ENCODE data around the gene CRHBP. TPM values are rescaled to one million over a fixed set of nuclear protein-coding genes. Genes with fewer than 3 reads are reported as not detected.
"Not testable (repeated sequence)": the region's sequence is repeated elsewhere in the genome, so short reads cannot be mapped to it uniquely, and the experiment has no call there.

Gene CRHBP
- polyA plus RNA-seq, 10 donors = 0.29 to 1.8 (median 0.47) TPM

DNA sequence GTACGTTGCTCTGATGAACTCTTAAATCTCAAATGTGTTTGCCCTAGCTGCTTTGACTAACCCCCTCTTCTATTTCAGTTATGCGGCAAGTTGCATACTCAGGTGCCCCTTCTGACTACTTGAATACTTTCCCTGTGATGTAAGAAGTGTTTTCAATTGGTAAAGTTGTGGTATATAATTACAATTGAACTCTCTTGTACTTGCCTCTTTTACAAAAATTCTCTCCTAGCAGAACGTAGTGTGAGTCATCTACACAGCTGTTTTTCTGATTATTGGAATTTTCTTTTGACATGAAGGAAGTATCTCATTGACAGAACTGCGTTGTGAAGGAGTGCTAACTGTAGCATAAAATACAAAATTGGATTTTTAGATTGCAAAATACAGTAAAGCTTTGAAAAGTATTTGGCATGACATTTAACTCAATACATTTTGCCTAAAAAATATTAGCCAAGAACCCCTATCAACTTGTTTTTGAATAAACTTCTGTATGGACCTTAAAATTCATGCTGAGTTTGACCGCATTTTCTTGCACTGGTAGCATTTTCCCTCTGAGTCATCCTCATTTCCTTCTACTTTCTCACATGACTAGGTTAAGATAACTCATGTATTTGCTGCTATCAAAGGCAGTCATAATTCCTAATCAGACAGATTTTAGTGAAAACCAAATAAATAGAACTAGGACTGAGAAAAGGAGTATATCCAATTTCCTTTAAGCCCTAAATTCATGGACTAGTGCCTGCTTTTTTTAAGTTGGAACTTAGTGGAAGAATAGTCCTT lies 6.3 kb downstream of the CRHBP start:
- peak in 2 of 3 donors; percentile 16 to 30 for DNase-seq

DNA sequence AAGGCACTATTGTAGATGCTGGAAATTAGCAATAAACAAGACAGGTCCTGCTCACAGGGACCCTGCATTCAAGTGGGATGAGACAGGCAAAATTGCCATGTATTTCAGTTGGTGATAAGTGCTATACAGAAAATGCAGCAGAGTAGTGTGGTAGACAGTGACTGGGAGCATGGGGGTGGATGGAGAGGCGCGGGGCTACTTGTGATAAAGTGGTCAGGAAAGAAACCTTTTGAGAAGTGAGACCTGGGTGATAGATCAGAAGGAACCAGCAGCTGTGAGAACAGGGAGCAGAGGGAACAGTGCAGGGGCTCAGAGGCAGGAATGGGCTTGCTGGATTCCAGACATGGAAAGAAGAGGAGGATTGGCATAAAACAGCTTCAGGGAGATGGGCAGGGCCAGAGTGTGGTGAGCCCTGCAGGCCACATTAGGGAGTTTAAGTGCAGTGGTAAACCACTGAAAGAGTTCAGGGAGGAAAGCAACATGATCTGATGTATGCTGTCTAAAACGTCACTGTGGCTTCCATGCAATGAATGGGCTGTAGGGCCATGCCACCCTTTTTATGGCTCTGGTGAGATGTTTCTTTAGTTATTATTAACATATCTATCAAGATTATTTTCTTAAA lies 7.3 kb downstream of the CRHBP start:
- no peak for DNase-seq

DNA sequence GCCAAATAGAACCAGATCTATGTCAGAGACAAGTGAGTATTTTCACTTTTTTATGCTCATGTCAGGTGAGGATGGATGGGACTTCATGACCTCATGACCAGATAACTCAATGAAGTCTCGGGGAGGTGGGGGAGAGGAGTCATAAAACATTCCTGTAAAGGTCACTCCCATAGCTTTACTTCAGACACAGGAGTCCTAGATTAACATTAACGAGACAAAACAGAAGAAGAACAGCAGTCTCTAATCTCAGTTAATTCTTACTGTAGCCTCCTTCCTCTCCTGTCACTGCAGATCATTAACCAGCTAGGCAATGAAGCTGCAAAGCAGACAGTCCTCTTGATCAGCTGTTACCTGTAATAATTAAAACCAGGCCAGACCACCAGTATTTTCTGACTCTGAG lies 11.2 kb downstream of the CRHBP start:
- no peak for DNase-seq

DNA sequence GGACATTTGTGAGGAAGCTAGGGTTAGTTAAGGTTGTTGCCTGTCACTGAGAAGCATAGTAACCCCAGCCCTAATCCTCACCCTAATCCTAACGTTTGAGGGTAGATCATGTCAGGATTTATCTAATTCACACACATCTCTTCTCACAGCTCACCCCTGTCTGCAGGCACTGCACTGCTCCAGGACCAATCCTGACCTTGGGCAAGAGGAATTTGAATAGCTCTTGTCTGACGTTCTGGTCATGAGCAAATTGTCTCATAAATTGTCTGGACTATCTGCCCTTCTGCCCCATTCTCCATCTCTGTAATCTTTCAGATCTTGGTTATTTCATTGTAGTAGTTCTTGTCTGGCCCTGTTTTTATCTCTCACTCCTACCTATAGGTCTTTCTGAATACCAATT lies 18.7 kb downstream of the CRHBP start:
- DNase-seq = no peak

DNA sequence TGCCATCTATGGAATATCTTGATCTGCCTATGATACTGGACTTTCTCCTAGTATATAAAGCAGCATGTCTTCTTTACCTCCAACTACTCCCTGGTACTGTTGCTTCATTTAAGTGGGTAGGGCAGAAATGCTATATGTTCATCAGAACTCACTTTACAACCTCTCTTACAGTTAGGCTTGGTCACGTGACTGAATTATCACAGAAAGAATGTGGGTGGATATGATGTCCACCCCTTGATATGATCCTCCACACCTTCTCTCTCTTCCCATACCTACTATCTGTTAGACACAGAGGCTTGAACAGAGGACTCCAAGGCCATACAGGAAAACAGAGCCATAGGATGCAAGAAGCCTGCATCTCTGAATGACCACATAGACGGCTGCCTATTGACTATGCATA lies 19.8 kb downstream of the CRHBP start:
- no peak for DNase-seq

DNA sequence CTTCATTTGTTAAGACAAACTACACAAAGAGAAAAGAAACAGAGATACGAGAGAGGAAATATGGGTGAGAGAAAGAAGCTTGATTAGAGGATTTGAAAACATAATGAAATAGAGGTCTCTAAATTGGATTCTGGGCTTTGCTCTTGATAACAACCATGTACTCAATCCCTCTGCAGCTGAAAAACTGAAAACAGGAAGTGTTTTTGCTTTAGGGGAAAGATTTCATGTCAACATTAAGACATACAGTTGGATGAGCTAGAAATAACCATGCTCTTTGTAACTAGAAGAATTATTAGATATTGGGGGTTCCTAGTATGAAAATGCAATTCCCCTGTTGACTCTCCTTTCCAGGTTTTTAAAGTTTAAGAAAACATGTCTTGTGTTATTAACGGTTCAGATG lies 21.9 kb downstream of the CRHBP start:
- no peak for DNase-seq

DNA sequence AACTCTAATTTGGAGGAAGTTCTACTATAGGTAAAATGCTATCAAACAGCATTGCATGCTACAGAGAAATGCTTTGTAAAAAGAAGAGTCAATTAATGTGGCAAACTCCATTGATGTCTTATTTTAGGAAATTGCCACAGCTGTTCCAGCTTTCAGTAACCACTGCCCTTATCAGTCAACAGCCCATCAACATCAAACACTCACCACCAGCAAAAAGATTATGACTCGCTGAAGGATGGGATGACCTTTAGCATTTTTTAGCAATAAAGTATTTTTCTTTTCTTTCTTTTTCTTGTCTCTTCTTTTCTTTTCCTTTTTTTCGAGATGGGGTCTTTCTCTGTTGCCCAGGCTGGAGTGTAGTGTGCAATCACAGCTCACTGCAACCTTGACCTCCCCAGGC lies 26.0 kb downstream of the CRHBP start:
- DNase-seq = no peak

DNA sequence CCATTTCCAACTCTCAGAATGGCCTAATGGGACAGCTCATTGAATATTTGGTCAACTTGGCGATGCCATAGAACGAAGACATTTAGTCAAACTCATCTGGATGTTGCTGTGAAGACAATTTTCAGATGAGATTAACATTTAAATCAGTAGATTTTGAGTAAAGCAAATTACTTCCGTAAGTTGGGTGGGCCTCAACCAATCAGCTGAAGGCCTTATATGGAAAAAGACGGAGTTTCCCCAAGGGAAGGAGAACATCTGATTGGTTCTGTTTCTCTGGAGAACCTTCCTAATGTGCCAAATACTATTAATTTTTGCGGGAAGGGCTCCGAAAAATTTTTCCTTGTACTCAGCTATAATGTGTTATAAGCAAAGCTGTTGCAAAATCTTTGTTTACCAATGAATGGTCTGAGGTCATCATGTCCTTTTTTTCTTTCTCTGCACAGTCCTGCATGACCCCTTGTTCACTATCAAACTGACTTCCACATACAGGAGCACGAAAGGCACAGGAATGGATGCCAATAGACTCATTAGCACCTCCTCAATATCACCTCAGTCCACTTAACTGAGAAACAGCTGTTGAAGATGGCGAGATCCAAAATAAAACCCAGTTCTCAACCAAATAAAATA lies 27.8 kb downstream of the CRHBP start:
- no peak for DNase-seq

DNA sequence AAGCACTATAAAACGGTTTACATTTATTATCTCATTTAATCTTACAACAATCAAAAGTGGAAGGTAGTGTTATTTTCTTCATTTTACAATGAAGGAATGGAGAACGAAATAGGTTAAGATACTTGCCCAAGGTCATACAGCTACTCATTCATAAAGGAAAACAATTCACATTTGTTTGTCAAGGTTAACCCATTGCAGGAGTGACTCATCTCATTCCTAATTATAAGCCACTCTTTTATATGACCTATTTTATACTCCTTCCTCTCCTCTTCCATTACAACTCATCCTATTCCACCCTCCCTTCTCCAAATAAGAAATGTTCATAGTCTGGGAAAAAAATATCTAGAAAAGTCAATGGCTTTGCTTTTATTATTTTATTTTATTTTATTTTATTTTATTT lies 29.6 kb downstream of the CRHBP start:
- DNase-seq = no peak

DNA sequence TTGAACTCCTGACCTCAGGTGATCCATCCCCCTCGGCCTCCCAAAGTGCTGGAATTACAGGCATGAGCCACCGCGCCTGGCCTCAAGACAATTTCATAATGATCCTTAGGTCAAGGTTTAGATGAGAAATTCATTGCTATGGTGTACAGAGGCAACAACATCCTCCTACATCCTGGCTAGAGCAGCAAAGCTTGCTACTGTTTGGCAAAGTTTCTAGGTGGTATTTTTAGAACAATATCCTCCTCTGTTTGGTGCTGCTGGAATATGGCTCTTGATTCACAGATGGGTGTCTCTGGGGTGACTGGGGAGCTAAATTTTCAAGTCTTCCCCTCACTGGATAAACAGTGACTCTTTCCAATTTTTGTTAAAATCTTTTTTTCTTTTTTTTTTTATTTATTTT lies 30.6 kb downstream of the CRHBP start:
- DNase-seq = no peak

DNA sequence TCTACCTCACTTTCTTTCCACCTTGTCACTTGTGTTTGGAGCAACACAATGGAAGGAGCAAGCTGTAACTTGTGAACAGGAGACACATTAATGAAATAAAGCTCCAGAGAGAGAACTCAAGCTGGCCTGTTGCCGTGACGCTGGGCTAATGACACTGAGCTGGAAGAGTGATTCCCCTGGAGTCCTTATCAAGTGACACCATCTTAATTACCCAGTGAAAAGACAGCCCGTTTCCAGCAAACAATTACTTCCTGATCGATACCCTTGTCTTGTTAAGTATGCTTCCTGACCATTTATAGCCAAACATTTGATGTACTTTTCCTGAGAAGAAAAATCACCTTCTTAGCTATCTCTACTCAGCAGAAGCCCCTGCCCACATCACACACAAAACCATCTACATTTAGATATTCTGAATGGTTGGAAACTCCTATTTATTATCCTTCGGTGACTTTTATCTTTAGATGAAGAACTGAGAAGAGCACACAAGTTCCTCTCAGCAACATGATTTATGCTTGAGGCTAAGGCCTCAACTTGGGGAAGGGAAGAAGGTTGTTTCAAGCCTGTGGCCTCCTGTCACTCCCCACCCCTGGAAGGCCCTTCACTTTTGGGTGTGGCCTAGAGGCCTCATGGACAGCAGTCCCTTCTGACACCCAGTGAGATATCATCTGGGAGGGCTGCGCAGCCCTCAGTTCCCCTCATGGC lies 34.1 kb downstream of the CRHBP start:
- DNase-seq = no peak

DNA sequence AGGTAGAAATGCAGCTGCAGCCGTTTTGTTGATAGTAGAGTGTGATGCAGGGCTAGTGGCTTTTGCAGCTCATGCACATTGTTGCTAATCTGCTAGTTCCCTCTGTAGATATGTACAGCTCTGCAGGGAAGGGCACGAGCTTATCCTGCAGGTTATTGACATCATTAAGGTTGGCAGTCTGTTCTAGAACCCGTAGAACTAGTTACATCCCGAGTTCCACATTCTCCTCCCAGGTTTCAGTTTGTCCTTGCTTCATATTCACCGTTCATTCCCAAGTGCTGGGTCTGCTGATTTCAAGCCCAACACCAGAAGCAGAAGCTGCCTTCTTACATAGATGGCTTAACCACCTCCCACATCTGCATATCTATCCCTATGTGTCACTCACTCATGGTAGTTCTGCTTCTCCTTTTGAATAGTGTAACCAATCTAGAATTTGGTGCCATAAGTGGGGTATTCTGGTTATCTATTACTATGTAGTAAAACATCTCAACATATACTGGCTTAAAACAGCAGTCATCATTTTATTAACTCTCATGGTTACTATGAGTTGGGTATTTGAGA lies 38.1 kb downstream of the CRHBP start:
- DNase-seq = no peak

DNA sequence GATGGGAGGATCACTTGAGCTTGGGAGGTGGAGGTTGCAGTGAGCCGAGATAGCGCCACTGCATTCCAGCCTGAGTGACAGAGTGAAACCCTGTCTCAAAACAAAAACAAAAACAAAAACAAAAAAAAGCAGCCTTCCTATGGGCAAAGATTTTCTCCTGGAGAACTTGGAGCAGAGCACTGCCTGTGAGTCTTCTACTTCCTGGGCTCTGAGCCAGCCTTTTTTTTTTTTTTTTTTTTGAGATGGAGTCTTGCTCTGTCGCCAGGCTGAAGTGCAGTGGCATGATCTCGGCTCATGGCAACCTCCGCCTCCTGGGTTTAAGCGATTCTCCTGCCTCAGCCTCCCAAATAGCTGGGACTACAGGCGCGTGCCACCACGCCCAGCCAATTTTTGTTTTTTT lies 40.6 kb downstream of the CRHBP start:
- not testable (repeated sequence) for DNase-seq

DNA sequence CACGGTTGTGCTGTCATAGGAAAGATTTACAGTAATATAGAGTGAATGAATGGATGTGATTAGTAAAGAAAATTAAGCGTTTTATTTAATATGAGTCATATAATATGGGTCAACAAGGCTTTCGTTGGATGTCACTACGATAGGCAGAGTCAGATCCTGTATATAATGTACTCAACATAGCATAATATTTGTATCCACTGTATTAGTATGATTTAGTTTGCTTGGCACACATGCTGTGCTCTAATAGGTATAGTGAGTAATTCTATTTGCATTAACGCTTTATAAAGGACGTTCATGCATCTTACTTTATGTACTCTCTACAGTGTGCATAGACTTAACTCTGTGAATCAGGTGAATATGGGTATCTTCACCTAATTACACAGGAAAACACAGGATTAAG lies 41.5 kb downstream of the CRHBP start:
- DNase-seq = no peak

DNA sequence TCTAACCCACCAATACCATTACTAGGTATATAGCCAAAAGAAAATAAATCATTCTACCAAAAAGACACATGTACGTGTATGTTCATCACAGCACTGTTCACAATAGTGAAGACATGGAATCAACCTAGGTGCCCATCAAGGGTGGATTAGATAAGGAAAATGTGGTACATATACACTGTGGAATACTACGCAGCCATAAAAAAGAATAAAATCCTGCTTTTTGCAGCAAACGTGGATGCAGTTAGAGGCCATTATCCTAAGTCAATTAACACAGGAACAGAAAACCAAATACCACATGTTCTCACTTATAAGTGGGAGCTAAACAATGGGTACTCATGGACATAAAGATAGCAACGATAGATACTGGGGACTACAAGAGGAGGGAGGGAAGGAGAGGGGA lies 45.4 kb downstream of the CRHBP start:
- DNase-seq = not testable (repeated sequence)

DNA sequence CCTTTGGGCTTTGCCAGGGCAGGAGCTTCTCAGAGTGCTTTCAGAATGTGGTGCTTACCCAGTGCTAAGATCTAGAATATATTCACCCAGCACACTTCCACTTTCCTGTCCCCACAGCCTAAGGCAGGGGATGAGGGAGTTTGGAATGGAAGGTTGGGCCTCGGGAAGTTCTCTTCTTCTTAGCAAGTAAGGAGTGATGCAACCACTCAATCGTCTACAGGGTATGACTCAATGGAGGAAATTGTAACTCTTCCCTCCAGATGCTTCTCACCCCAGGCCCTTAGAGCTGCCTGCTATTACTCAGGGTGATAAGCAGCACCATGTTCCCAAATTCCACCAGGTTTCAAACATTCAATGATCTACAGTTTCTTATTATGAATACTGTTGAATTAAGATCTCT lies 46.6 kb downstream of the CRHBP start:
- peak in 1 of 3 donors; percentile 20 for DNase-seq

DNA sequence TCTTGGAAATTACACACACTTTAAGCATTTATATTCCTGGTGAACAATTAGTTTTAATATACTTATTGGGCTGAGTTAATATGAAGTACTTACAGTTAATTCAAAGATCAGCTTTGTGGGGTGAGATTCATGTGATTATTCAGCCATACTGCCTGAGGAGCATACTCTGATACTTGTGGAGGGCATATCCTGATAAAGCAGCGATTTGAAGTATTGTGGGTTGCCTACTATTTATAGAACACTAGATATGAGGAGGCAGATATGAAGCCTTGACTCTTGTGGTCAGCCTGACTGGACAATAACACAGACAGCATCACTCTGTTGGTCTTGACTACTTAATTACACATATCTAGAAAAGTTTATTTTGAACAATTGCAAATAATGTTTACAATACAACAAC lies 50.4 kb downstream of the CRHBP start:
- no peak for DNase-seq

DNA sequence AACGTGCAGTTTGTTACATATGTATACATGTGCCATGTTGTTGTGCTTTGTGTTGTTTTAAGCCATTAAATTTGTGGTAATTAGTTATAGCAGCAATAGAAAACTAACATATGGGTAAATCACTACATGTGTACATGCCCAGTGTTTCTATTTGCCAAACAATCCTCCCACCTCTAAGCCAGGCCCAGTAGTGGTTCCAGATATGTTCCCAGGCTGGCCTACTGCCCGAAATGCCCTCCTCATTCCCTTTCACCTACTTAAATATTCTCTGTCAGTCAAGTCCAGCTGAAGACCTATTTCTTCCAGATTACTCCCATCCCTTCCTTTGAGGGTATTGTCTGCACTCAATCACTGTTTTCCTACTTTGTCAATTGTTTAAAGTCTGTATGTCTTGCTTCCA lies 53.3 kb downstream of the CRHBP start:
- DNase-seq = no peak

DNA sequence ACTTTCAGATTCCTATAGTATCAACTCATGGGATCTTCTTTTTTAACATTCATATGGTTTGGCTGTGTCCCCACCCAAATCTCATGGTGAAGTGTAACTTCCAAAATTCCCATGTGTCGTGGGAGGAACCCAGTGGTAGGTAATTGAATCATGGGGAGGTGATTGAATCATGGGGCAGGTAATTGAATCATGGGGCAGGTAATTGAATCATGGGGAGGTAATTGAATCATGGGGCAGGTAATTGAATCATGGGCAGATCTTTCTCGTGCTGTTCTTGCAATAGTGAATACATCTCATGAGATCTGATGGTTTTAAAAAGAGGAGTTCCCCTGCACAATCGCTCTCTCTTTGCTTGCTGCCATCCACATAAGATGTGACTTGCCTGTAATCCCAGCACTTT lies 55.6 kb downstream of the CRHBP start:
- DNase-seq = no peak

DNA sequence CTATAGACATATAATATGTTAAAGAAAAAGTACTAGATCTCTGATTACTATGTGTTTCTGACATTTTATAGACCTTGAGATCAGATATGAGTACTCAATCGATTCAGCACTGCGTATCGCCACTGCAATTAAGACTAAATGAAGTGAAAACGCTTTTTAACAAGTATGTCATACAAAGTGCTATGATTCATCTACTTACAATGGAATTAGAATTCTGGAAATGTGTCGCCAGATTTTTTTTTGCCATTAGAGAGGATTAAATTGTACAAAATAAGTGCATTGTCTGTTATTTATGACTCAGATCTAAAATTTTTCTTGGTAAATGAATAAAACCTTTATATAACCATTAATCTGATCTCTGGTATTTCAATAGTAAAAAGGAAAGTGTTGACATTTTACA lies 57.4 kb downstream of the CRHBP start:
- no peak for DNase-seq

DNA sequence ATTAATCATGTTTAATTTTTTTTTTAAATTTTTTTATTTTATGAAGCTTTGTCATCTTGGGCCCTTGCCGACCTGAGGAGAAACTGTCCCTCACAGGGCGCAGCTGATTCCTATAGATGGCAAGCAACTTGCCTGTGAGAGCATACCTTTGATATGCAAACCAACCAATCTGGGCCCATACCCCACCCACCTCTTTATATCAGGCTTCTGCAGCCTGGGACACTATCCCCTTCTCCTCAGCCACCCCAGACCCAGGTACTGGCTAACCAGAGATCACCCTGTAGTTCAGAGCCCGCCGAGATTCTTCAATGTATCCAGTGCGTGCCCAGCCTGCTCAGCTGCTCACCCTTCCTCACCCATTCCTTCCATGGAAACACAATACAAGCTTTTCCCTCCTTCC lies 58.7 kb downstream of the CRHBP start:
- DNase-seq = no peak

DNA sequence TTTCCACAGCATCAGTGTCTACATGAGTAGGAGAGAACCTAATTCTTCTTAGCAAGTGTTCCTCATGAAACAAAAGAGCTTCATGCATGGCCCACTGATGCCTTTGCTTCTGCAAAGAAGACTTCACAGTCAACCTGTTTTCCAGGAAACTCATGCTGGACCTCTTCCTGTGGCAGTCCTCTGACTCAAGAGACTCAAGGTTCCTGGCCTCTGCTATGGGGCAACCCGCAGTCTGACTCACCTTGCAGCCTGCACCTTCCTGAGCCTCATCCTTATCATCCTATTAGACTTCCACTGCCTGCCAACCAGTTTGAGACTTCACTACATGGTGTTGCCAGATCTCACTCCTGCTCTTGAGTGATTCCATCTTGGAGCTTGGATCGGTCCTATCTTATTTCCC lies 59.8 kb downstream of the CRHBP start:
- DNase-seq = no peak
